ENCODE measurements around the gene RAB40C. TPM values are rescaled to one million over a fixed set of nuclear protein-coding genes. Genes with fewer than 3 reads are reported as not detected.

Gene RAB40C
- total and polyA plus RNA-seq, 4 donors = 6.1 to 11.0 (median 9.2) TPM

- no peak for TF ChIP-seq GABPA (IDR thresholded peaks at IDR 0.05 in 1 of 2, conservative IDR thresholded peaks at IDR 0.05 in 1 of 2)
- no peak for TF ChIP-seq EGR1 (IDR thresholded peaks at IDR 0.05; ENCODE audit: low read depth in 2 of 2)
- no peak for TF ChIP-seq FOXA1 (IDR thresholded peaks at IDR 0.05)
- TF ChIP-seq NR2F2 (IDR thresholded peaks at IDR 0.05) = no peak
- TF ChIP-seq CTCF (IDR thresholded peaks at IDR 0.05; ENCODE audit: low read depth, low read length, missing input control) = no peak
- no peak for TF ChIP-seq SP1 (IDR thresholded peaks at IDR 0.05)
- no peak for TF ChIP-seq HNF4A (conservative IDR thresholded peaks at IDR 0.05)
- TF ChIP-seq REST (IDR thresholded peaks at IDR 0.05) = no peak
- no peak for TF ChIP-seq RXRA (IDR thresholded peaks at IDR 0.05)
- no peak for TF ChIP-seq RAD21 (IDR thresholded peaks at IDR 0.05)
- TF ChIP-seq HNF4G (IDR thresholded peaks at IDR 0.05) = no peak
- no peak for TF ChIP-seq ZBTB33 (IDR thresholded peaks at IDR 0.05)
- Histone ChIP-seq H3K4me1 (ENCODE audit: control insufficient read depth in 4 of 4, insufficient read depth in 4 of 4, low read length in 3 of 4) (peaks cover 2 to 25% (median 11%) of the 10 kb centered on the region in 4 donors), H3K27me3 (ENCODE audit: control insufficient read depth in 4 of 4, insufficient read depth in 4 of 4, low read length in 3 of 4) (no peaks in the 10 kb centered on the region), H3K36me3 (ENCODE audit: control insufficient read depth in 4 of 4, insufficient read depth in 3 of 4, low read depth in 1 of 4, low read length in 3 of 4) (no peaks in the 10 kb centered on the region), H3K9me3 (ENCODE audit: control insufficient read depth in 4 of 4, low read length in 3 of 4) (no peaks in the 10 kb centered on the region), H3K9ac (ENCODE audit: low read depth in 1 of 2, low read length in 2 of 2) (no peak overlapping the region), H3K4me3 (ENCODE audit: low read depth in 1 of 3, low read length in 3 of 3) (no peak overlapping the region), H3K27ac (ENCODE audit: low read depth in 1 of 2, low read length in 2 of 2) (no peak overlapping the region)
- no peak for DNase-seq (ENCODE audit: low spot score)
- 97% methylated on average over 22 of the region's 22 CpGs for WGBS
Observed at GRCh38 chr16:606656-607307, 16.9 kb downstream of the RAB40C start.

GRCh38 chr16:608019-608418, 18.2 kb downstream of the RAB40C start:
- Histone ChIP-seq H3K4me3 (ENCODE audit: low read depth in 1 of 3, low read length in 3 of 3) (no peak overlapping the region), H3K4me1 (ENCODE audit: control insufficient read depth in 4 of 4, insufficient read depth in 4 of 4, low read length in 3 of 4) (peaks cover 2 to 21% (median 11%) of the 10 kb centered on the region in 4 donors), H3K36me3 (ENCODE audit: control insufficient read depth in 4 of 4, insufficient read depth in 3 of 4, low read depth in 1 of 4, low read length in 3 of 4) (no peaks in the 10 kb centered on the region), H3K27me3 (ENCODE audit: control insufficient read depth in 4 of 4, insufficient read depth in 4 of 4, low read length in 3 of 4) (no peaks in the 10 kb centered on the region), H3K9ac (ENCODE audit: low read depth in 1 of 2, low read length in 2 of 2) (no peak overlapping the region), H3K27ac (ENCODE audit: low read depth in 1 of 2, low read length in 2 of 2) (no peak overlapping the region), H3K9me3 (ENCODE audit: control insufficient read depth in 4 of 4, low read length in 3 of 4) (no peaks in the 10 kb centered on the region)
- no peak for TF ChIP-seq FOXA2 (IDR thresholded peaks at IDR 0.05)
- TF ChIP-seq REST (IDR thresholded peaks at IDR 0.05) = no peak
- TF ChIP-seq ZBTB33 (IDR thresholded peaks at IDR 0.05) = no peak
- TF ChIP-seq SP1 (IDR thresholded peaks at IDR 0.05) = no peak
- no peak for TF ChIP-seq MAX (IDR thresholded peaks at IDR 0.05)
- no peak for TF ChIP-seq TAF1 (conservative IDR thresholded peaks at IDR 0.05)
- TF ChIP-seq NR2F2 (IDR thresholded peaks at IDR 0.05) = no peak
- no peak for TF ChIP-seq GABPA (IDR thresholded peaks at IDR 0.05 in 1 of 2, conservative IDR thresholded peaks at IDR 0.05 in 1 of 2)
- TF ChIP-seq HNF4A (conservative IDR thresholded peaks at IDR 0.05) = no peak
- TF ChIP-seq EGR1 (IDR thresholded peaks at IDR 0.05; ENCODE audit: low read depth in 2 of 2) = no peak
- 92% methylated on average over 10 of the region's 10 CpGs for WGBS
- DNase-seq (ENCODE audit: low spot score) = no peak

Measured in liver (tissue), 9 donors.